WTC11 (cell line): ENCODE results near the gene SPAG9. TPM values are rescaled to one million over a fixed set of nuclear protein-coding genes. Genes with fewer than 3 reads are reported as not detected.

Experiments used
- ATF2 ChIP-seq: sonication (generic); formaldehyde crosslinking; IDR thresholded peaks from 2 replicates; pipeline ENCODE4 v1.8.1; 2022; ENCODE audit warnings: low read depth, missing genetic modification reagents, borderline replicate concordance
- CREM ChIP-seq: sonication (generic); formaldehyde crosslinking; IDR thresholded peaks from 2 replicates; pipeline ENCODE4 v1.8.1; 2022; ENCODE audit warnings: mild to moderate bottlenecking, missing genetic modification reagents, moderate library complexity
- E2F4 ChIP-seq: sonication (generic); formaldehyde crosslinking; IDR thresholded peaks from 2 replicates; pipeline ENCODE4 v1.8.1; 2022; ENCODE audit warnings: low read depth, mild to moderate bottlenecking, moderate library complexity, missing genetic modification reagents, borderline replicate concordance
- ELF4 ChIP-seq: sonication (generic); formaldehyde crosslinking; IDR thresholded peaks from 2 replicates; pipeline ENCODE4 v1.8.1; 2022; ENCODE audit warnings: low read depth, mild to moderate bottlenecking, moderate library complexity, missing genetic modification reagents
- FOXJ3 ChIP-seq: sonication (generic); formaldehyde crosslinking; IDR thresholded peaks from 2 replicates; pipeline ENCODE4 v1.9.0; 2021; ENCODE audit warnings: missing genetic modification reagents, mild to moderate bottlenecking, borderline replicate concordance
- FOXK1 ChIP-seq: sonication (generic); formaldehyde crosslinking; IDR thresholded peaks from 2 replicates; pipeline ENCODE4 v1.8.0; 2022; ENCODE audit warnings: mild to moderate bottlenecking, moderate library complexity, missing genetic modification reagents
- GABPB1 ChIP-seq: sonication (generic); formaldehyde crosslinking; IDR thresholded peaks from 2 replicates; pipeline ENCODE4 v1.8.1; 2023; ENCODE audit warnings: mild to moderate bottlenecking, missing genetic modification reagents
- GRHL2 ChIP-seq: fragments of 250-450 bp; sonication (Bioruptor Pico); IDR thresholded peaks from 2 replicates; pipeline ENCODE4 v1.8.0; 2022; ENCODE audit warnings: mild to moderate bottlenecking, moderate library complexity; ENCODE audit not compliant: insufficient replicate concordance, severe bottlenecking
- GTF2I ChIP-seq: fragments of 250-450 bp; sonication (Bioruptor Pico); conservative IDR thresholded peaks from 2 replicates; pipeline ENCODE4 v1.4.0; 2021; ENCODE audit warnings: mild to moderate bottlenecking
- HMGA2 ChIP-seq: fragments of 250-450 bp; sonication (Bioruptor Pico); IDR thresholded peaks from 2 replicates; pipeline ENCODE4 v1.4.0; 2021; ENCODE audit warnings: mild to moderate bottlenecking, moderate library complexity
- MLX ChIP-seq: sonication (generic); formaldehyde crosslinking; IDR thresholded peaks from 2 replicates; pipeline ENCODE4 v1.8.1; 2023; ENCODE audit warnings: mild to moderate bottlenecking, missing genetic modification reagents, moderate library complexity
- NR3C1 ChIP-seq: sonication (generic); formaldehyde crosslinking; conservative IDR thresholded peaks from 2 replicates; pipeline ENCODE4 v1.8.1; 2023; ENCODE audit warnings: low read depth, mild to moderate bottlenecking, missing genetic modification reagents
- PRRX2 ChIP-seq: fragments of 250-450 bp; sonication (Bioruptor Pico); IDR thresholded peaks from 2 replicates; pipeline ENCODE4 v1.8.0; 2021; ENCODE audit warnings: mild to moderate bottlenecking
- RELA ChIP-seq: sonication (generic); formaldehyde crosslinking; IDR thresholded peaks from 2 replicates; pipeline ENCODE4 v1.8.1; 2022; ENCODE audit warnings: missing genetic modification reagents, mild to moderate bottlenecking, borderline replicate concordance
- SOX15 ChIP-seq: fragments of 250-450 bp; sonication (Bioruptor Pico); IDR thresholded peaks from 2 replicates; pipeline ENCODE4 v1.9.0; 2021; ENCODE audit warnings: mild to moderate bottlenecking
- TCF7 ChIP-seq: sonication (generic); formaldehyde crosslinking; IDR thresholded peaks from 2 replicates; pipeline ENCODE4 v1.8.0; 2022; ENCODE audit warnings: mild to moderate bottlenecking, low read depth, missing genetic modification reagents, moderate library complexity
- ZNF317 ChIP-seq: sonication (generic); formaldehyde crosslinking; IDR thresholded peaks from 2 replicates; pipeline ENCODE4 v1.8.1; 2023; ENCODE audit warnings: low read depth, mild to moderate bottlenecking, moderate library complexity, missing genetic modification reagents, borderline replicate concordance
- ZNF512 ChIP-seq: sonication (generic); formaldehyde crosslinking; IDR thresholded peaks from 2 replicates; pipeline ENCODE4 v1.8.1; 2022; ENCODE audit warnings: missing genetic modification reagents, borderline replicate concordance
- ZNF671 ChIP-seq: fragments of 250-450 bp; sonication (Bioruptor Pico); IDR thresholded peaks from 2 replicates; pipeline ENCODE4 v1.8.0; 2021; ENCODE audit warnings: mild to moderate bottlenecking
- total RNA-seq: library from RNA; stranded (reverse); gene quantifications from 3 replicates; pipeline ENCODE4 v1.2.3, GENCODE V29; 2021
- TF ChIP-seq, protein P1 (sequence below): fragments of 250-450 bp; sonication (Bioruptor Pico); IDR thresholded peaks from 2 replicates; pipeline ENCODE4 v1.9.0; 2021; ENCODE audit warnings: mild to moderate bottlenecking
- TF ChIP-seq, protein P2 (sequence below): fragments of 250-450 bp; sonication (Bioruptor Pico); IDR thresholded peaks from 2 replicates; pipeline ENCODE4 v1.9.0; 2021; ENCODE audit warnings: mild to moderate bottlenecking
- TF ChIP-seq, protein P3 (sequence below): fragments of 250-450 bp; sonication (Bioruptor Pico); conservative IDR thresholded peaks from 2 replicates; pipeline ENCODE4 v1.9.0; 2021; ENCODE audit warnings: mild to moderate bottlenecking

SPAG9 gene
- total RNA-seq, 1 experiment from 2014 or later, result 51.9 TPM

GRCh38 chr17:51166198-51166986, 45.7 kb upstream of the SPAG9 start, which contains the start of gene NME2 (continued):
- TF ChIP-seq GABPB1 (CRISPR knock-in tag) (no peak; the same call in 1 of the 2 replicates), ZNF671 (CRISPR knock-in tag) (no peak), TCF7 (CRISPR knock-in tag) (peak; percentile 77; the same call in 1 of the 2 replicates), FOXK1 (CRISPR knock-in tag) (no peak; the same call in none of the 2 replicates), PRRX2 (CRISPR knock-in tag) (no peak), ATF2 (CRISPR knock-in tag) (no peak), RELA (CRISPR knock-in tag) (no peak), FOXJ3 (CRISPR knock-in tag) (no peak), SOX15 (CRISPR knock-in tag) (no peak), HMGA2 (no peak), ZNF317 (CRISPR knock-in tag) (peak; percentile 16; the same call in 1 of the 2 replicates), ZNF512 (CRISPR knock-in tag) (no peak), MLX (no peak), CREM (no peak), NR3C1 (CRISPR knock-in tag) (no peak), ELF4 (CRISPR knock-in tag) (peak; percentile 60; the same call in 1 of the 2 replicates), E2F4 (CRISPR knock-in tag) (no peak), GTF2I (CRISPR knock-in tag) (no peak), GRHL2 (CRISPR knock-in tag) (no peak)
- TF ChIP-seq, protein P1, sequence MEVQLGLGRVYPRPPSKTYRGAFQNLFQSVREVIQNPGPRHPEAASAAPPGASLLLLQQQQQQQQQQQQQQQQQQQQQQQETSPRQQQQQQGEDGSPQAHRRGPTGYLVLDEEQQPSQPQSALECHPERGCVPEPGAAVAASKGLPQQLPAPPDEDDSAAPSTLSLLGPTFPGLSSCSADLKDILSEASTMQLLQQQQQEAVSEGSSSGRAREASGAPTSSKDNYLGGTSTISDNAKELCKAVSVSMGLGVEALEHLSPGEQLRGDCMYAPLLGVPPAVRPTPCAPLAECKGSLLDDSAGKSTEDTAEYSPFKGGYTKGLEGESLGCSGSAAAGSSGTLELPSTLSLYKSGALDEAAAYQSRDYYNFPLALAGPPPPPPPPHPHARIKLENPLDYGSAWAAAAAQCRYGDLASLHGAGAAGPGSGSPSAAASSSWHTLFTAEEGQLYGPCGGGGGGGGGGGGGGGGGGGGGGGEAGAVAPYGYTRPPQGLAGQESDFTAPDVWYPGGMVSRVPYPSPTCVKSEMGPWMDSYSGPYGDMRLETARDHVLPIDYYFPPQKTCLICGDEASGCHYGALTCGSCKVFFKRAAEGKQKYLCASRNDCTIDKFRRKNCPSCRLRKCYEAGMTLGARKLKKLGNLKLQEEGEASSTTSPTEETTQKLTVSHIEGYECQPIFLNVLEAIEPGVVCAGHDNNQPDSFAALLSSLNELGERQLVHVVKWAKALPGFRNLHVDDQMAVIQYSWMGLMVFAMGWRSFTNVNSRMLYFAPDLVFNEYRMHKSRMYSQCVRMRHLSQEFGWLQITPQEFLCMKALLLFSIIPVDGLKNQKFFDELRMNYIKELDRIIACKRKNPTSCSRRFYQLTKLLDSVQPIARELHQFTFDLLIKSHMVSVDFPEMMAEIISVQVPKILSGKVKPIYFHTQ (CRISPR knock-in tag), result no peak
- TF ChIP-seq, protein P2, sequence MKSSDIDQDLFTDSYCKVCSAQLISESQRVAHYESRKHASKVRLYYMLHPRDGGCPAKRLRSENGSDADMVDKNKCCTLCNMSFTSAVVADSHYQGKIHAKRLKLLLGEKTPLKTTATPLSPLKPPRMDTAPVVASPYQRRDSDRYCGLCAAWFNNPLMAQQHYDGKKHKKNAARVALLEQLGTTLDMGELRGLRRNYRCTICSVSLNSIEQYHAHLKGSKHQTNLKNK, result no peak
- TF ChIP-seq, protein P3, sequence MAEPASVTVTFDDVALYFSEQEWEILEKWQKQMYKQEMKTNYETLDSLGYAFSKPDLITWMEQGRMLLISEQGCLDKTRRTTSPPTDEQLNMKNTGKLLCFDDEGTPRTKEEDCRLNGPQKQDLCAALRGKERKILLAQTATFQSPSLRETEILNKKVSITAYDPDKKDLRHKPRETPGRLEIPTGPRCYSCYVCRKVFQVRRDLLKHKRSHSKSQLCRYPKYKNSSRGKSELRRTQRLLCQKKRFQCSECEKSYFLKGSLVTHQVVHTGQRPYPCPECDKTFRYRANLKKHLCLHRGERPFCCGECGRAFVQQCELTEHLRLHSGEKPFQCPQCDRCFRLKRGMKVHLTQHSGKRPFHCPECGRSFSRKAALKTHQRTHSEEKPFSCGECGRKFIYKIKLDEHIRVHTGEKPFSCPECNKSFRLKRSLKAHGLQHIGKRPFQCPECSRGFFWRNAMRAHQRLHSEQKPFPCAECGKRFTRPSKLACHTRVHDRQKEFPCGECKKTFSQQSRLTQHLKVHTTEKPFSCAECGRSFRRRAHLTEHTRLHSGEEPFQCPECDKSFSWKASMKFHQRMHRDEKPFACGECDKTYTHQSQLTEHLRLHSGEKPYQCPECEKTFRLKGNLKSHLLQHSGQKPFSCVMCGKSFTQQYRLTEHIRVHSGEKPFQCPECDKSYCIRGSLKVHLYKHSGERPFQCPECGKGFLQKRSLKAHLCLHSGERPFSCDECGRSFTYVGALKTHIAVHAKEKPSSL (CRISPR knock-in tag), result no peak
- TF ChIP-seq, all 79 proteins: peak for 25
